Retinal pigment epithelial cell (primary cell): Measurements from ENCODE around the gene P2RX3.
A peak's percentile ranks its signal among the peaks of the same experiment; 100 is the strongest.

Source experiments
- DNase-seq: peaks from one replicate; pipeline ENCODE4 v3.0.0-alpha.2; 2010; ENCODE audit warnings: low read depth
- H3K4me3 ChIP-seq: 2 replicates; pipeline ENCODE4 v1.5.1; 2011; ENCODE audit warnings: mild to moderate bottlenecking, low read length, control low read depth, moderate library complexity
- CTCF ChIP-seq: conservative IDR thresholded peaks from 2 replicates; pipeline ENCODE4 v1.5.1; 2011; ENCODE audit warnings: low read depth, low read length, control low read depth, inconsistent platforms

P2RX3 gene

GRCh38 chr11:57306161-57306876 lies 31.8 kb upstream of the P2RX3 start:
- no peak for DNase-seq
- H3K4me3 ChIP-seq = no peak overlapping the region
- TF ChIP-seq CTCF = no peak

GRCh38 chr11:57306940-57307565 lies 31.1 kb upstream of the P2RX3 start:
- DNase-seq = no peak
- H3K4me3 ChIP-seq = no peak overlapping the region

GRCh38 chr11:57307666-57308270 lies 30.4 kb upstream of the P2RX3 start:
- no peak for DNase-seq
- H3K4me3 ChIP-seq = no peak overlapping the region
- no peak for TF ChIP-seq CTCF

More at GRCh38 chr11:57306940-57307565, 31.1 kb upstream of the P2RX3 start:
- TF ChIP-seq CTCF = no peak

- DNase-seq = no peak
- no peak for TF ChIP-seq CTCF
- H3K4me3 ChIP-seq = no peak overlapping the region
Observed at GRCh38 chr11:57308426-57309060, 29.6 kb upstream of the P2RX3 start.

- DNase-seq = no peak
- H3K4me3 ChIP-seq = no peak overlapping the region
- no peak for TF ChIP-seq CTCF
Observed at GRCh38 chr11:57309106-57310059, 28.8 kb upstream of the P2RX3 start.

GRCh38 chr11:57310091-57310490 lies 28.1 kb upstream of the P2RX3 start:
- H3K4me3 ChIP-seq = peak overlapping the region; percentile 52
- TF ChIP-seq CTCF = no peak
- no peak for DNase-seq
